Osteoblast (primary cell): ENCODE data around the gene RHOH. TPM values are rescaled to one million over a fixed set of nuclear protein-coding genes. Genes with fewer than 3 reads are reported as not detected.

Experiments used
- DNase-seq: peaks from one replicate; pipeline ENCODE4 v3.0.0; 2011; ENCODE audit warnings: low spot score, mixed read lengths; ENCODE audit not compliant: insufficient read length; ENCODE audit errors: missing footprints
- H2AFZ ChIP-seq: 2 replicates; pipeline ENCODE4 v1.6.0; 2011; ENCODE audit warnings: mild to moderate bottlenecking, low read length
- H3K27ac ChIP-seq: 2 replicates; pipeline ENCODE4 v1.5.1; 2011; ENCODE audit warnings: mild to moderate bottlenecking, low read depth, low read length, moderate library complexity
- H3K27me3 ChIP-seq: 2 replicates; pipeline ENCODE4 v1.6.0; 2012; ENCODE audit warnings: mild to moderate bottlenecking, control low read depth, inconsistent platforms, low read length, moderate library complexity; ENCODE audit not compliant: insufficient read depth
- H3K36me3 ChIP-seq: 2 replicates; pipeline ENCODE4 v1.5.1; 2011; ENCODE audit warnings: mild to moderate bottlenecking, low read length, control low read depth, moderate library complexity; ENCODE audit not compliant: insufficient read depth
- H3K4me1 ChIP-seq: 2 replicates; pipeline ENCODE4 v1.5.1; 2011; ENCODE audit warnings: mild to moderate bottlenecking, low read length, control low read depth, moderate library complexity; ENCODE audit not compliant: insufficient read depth
- H3K4me2 ChIP-seq: 2 replicates; pipeline ENCODE4 v1.6.0; 2011; ENCODE audit warnings: mild to moderate bottlenecking, low read length; ENCODE audit not compliant: insufficient read depth
- H3K4me3 ChIP-seq: fragments of 200-600 bp; sonication (generic); 3 replicates; pipeline ENCODE4 v1.5.1; 2012; ENCODE audit warnings: mild to moderate bottlenecking, low read length, inconsistent platforms; ENCODE audit not compliant: insufficient read depth
- H3K79me2 ChIP-seq: 2 replicates; pipeline ENCODE4 v1.6.0; 2012; ENCODE audit warnings: mild to moderate bottlenecking, low read length, control low read depth, inconsistent platforms; ENCODE audit not compliant: insufficient read depth
- H3K9me3 ChIP-seq: 2 replicates; pipeline ENCODE4 v1.5.1; 2011; ENCODE audit warnings: low read depth, low read length, control low read depth
- H4K20me1 ChIP-seq: 2 replicates; pipeline ENCODE4 v1.6.0; 2012; ENCODE audit warnings: mild to moderate bottlenecking, low read length, control low read depth; ENCODE audit not compliant: insufficient read depth
- CTCF ChIP-seq: IDR thresholded peaks from 2 replicates; pipeline ENCODE4 v1.5.1; 2011; ENCODE audit warnings: mild to moderate bottlenecking, low read depth, low read length, moderate library complexity; ENCODE audit errors: extremely low read depth
- total RNA-seq: library from RNA; depleted of rRNA; stranded (reverse); fragments of >200 nt; gene quantifications from 2 replicates; pipeline ENCODE4 v1.2.3, GENCODE V29; 2012

The RHOH gene
- total RNA-seq, 1 donor = not detected

GRCh38 chr4:40269133-40269532 lies 72.3 kb downstream of the RHOH start:
- no peak for TF ChIP-seq CTCF
- Histone ChIP-seq H4K20me1 (no peaks in the 10 kb centered on the region), H3K4me3 (no peak overlapping the region), H3K9me3 (no peaks in the 10 kb centered on the region), H3K4me1 (no peaks in the 10 kb centered on the region), H3K4me2 (no peak overlapping the region), H3K36me3 (no peaks in the 10 kb centered on the region), H2AFZ (no peak overlapping the region), H3K27me3 (no peaks in the 10 kb centered on the region), H3K79me2 (no peaks in the 10 kb centered on the region), H3K27ac (no peak overlapping the region)
- no peak for DNase-seq

GRCh38 chr4:40270609-40271008 lies 73.8 kb downstream of the RHOH start:
- no peaks in the 10 kb centered on the region for H3K27me3 ChIP-seq

GRCh38 chr4:40275065-40275730 lies 78.4 kb downstream of the RHOH start:
- Histone ChIP-seq H3K4me2 (no peak overlapping the region), H3K27ac (no peak overlapping the region), H3K4me3 (no peak overlapping the region), H2AFZ (no peak overlapping the region), H3K27me3 (no peaks in the 10 kb centered on the region), H3K36me3 (no peaks in the 10 kb centered on the region), H3K9me3 (no peaks in the 10 kb centered on the region), H3K79me2 (no peaks in the 10 kb centered on the region), H3K4me1 (no peaks in the 10 kb centered on the region), H4K20me1 (no peaks in the 10 kb centered on the region)
- no peak for TF ChIP-seq CTCF
- no peak for DNase-seq

More at GRCh38 chr4:40270609-40271008, 73.8 kb downstream of the RHOH start:
- no peak overlapping the region for H3K27ac ChIP-seq
- no peaks in the 10 kb centered on the region for H3K9me3 ChIP-seq
- DNase-seq = no peak
- no peak overlapping the region for H3K4me2 ChIP-seq
- TF ChIP-seq CTCF = no peak
- no peaks in the 10 kb centered on the region for H4K20me1 ChIP-seq
- no peaks in the 10 kb centered on the region for H3K79me2 ChIP-seq
- no peaks in the 10 kb centered on the region for H3K4me1 ChIP-seq
- H3K36me3 ChIP-seq = no peaks in the 10 kb centered on the region
- H3K4me3 ChIP-seq = no peak overlapping the region
- no peak overlapping the region for H2AFZ ChIP-seq

GRCh38 chr4:40276546-40276945 lies 79.7 kb downstream of the RHOH start:
- Histone ChIP-seq H2AFZ (no peak overlapping the region), H3K36me3 (no peaks in the 10 kb centered on the region), H3K4me1 (no peaks in the 10 kb centered on the region), H3K27ac (no peak overlapping the region), H3K27me3 (no peaks in the 10 kb centered on the region), H3K9me3 (no peaks in the 10 kb centered on the region), H4K20me1 (no peaks in the 10 kb centered on the region), H3K4me2 (no peak overlapping the region), H3K4me3 (no peak overlapping the region), H3K79me2 (no peaks in the 10 kb centered on the region)
- no peak for TF ChIP-seq CTCF
- no peak for DNase-seq
